ENCODE data around the gene FABP1.

The FABP1 gene

DNA sequence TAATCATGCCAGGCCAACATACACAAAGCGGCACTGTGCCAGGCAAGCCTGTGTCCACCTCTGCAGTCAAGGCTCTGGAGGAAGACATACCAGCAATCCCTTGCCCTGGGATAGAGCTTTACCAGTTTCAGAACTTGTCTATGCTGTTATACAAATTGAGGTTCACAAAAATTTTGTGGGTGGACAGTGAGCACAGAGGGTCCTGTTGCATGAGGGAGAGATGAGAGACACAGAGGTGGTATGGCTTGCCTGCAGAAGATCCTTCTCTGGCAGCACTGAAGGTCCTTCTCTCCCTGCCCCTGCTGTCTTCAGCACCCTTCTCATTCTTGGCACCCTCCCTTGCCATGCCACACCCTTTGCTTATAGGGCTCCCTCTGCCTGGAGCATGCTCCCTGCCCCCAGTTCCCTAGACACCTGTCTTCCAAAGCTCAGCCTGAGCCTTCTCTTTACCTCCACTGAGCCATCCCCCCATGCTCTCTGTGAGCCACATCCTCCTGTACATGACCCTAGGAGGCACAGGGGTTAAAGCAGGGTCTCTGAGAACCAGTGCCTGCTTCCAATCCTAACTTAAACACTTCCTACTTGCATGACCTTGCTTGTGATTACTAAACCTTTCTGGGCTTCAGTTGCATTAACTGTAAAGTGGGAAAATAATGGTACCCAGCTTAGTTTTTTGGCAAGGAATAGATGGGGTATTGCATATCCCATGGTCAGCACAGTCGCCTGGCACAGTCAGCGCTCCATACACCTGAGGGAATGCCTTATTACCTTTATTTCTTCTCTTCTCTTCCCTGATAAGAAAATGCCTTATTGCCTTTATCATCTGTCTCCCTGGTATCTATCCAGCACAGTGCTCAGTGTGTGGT, 857 bp downstream of the FABP1 start:
- no peaks in the 10 kb centered on the region for H3K9me3 ChIP-seq (ENCODE audit: control insufficient read depth, low read length)
- no peaks in the 10 kb centered on the region for H3K4me1 ChIP-seq (ENCODE audit: control insufficient read depth, insufficient read depth, low read length, poor library complexity, severe bottlenecking)
- H3K4me3 ChIP-seq (ENCODE audit: insufficient read depth, low read depth, low read length, poor library complexity, severe bottlenecking), result no peak overlapping the region
- no peak for DNase-seq
- no peak overlapping the region for H3K27ac ChIP-seq (ENCODE audit: insufficient read depth, low read length, poor library complexity, severe bottlenecking)
- H3K27me3 ChIP-seq (replicated peaks; ENCODE audit: control insufficient read depth, insufficient read depth, low read length, poor library complexity, severe bottlenecking), result no peaks in the 10 kb centered on the region
- no peaks in the 10 kb centered on the region for H3K36me3 ChIP-seq (ENCODE audit: control insufficient read depth, insufficient read depth, low read length)

DNA sequence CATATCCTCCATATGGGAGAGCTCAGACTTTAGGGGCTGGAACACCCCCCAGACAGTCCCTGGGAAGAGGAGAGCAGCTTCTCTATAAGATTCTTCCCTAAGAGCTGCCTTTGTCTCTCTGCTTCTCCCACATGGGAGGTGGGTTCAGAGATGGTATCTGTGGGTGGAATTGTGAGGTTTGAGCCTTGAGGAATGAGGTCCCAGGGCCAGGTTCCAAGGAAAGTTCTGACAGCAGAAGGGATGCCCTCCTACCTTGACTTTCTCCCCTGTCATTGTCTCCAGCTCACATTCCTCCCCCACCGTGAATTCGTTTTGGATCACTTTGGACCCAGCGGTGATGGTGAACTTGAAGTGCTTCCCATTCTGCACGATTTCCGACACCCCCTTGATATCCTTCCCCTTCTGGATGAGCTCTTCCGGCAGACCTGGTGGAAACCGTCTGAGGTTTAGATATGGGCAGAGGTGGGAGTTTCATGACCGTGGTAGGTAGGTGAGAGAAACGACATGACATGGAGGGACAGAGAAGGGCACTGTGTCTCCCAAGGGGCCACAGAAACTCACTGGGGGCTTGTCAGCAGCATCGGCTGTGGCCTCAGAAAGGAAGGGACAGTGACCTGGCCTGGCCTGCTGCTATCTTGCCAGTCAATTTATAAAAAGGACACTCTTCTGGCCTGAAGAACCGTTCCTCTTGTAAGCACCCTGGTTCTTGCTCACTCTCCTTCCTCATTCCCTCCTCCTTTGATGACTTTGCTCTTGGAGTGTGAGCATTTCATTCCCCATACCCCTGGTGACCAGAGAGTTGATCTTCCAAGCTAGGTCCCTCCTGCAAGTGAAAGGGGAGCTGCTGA, 1.7 kb downstream of the FABP1 start:
- H3K9me3 ChIP-seq (ENCODE audit: control insufficient read depth, low read length), result no peaks in the 10 kb centered on the region
- no peak overlapping the region for H3K27ac ChIP-seq (ENCODE audit: insufficient read depth, low read length, poor library complexity, severe bottlenecking)
- H3K27me3 ChIP-seq (replicated peaks; ENCODE audit: control insufficient read depth, insufficient read depth, low read length, poor library complexity, severe bottlenecking), result no peaks in the 10 kb centered on the region
- H3K36me3 ChIP-seq (ENCODE audit: control insufficient read depth, insufficient read depth, low read length), result no peaks in the 10 kb centered on the region
- H3K4me1 ChIP-seq (ENCODE audit: control insufficient read depth, insufficient read depth, low read length, poor library complexity, severe bottlenecking), result no peaks in the 10 kb centered on the region
- H3K4me3 ChIP-seq (ENCODE audit: insufficient read depth, low read depth, low read length, poor library complexity, severe bottlenecking), result no peak overlapping the region
- no peak for DNase-seq

DNA sequence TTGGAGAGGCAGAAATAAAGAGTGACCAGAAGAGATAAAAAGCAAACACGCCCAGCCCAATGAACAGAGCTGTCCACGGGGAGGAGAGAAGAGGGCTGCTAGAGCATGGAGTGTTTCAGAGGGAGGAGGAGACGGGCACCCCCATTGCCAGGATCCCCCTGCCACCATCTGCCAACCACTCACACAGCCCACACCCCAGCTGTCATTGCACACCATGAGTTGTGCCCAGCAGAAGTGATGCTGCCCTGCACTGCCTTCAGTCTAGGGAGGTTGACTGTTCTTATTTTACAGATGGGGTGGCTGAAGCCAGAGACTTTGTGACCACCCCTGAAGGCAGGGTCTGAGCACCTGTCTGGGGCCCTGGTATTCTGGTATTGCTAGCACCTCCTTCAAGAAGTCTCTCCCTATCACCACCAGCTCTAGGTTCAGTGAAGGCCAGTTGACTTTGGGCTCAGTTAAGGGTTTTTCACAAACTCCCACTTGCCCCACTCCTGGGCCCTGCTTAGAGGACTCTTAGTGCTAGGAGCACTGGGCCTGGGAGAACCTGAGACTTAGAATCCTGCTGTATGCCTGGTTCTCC, 2.4 kb downstream of the FABP1 start:
- Histone ChIP-seq H3K36me3 (ENCODE audit: control insufficient read depth, insufficient read depth, low read length) (no peaks in the 10 kb centered on the region), H3K4me3 (ENCODE audit: insufficient read depth, low read depth, low read length, poor library complexity, severe bottlenecking) (no peak overlapping the region), H3K27me3 (replicated peaks; ENCODE audit: control insufficient read depth, insufficient read depth, low read length, poor library complexity, severe bottlenecking) (no peaks in the 10 kb centered on the region), H3K27ac (ENCODE audit: insufficient read depth, low read length, poor library complexity, severe bottlenecking) (no peak overlapping the region), H3K4me1 (ENCODE audit: control insufficient read depth, insufficient read depth, low read length, poor library complexity, severe bottlenecking) (no peaks in the 10 kb centered on the region), H3K9me3 (ENCODE audit: control insufficient read depth, low read length) (no peaks in the 10 kb centered on the region)
- no peak for DNase-seq

DNA sequence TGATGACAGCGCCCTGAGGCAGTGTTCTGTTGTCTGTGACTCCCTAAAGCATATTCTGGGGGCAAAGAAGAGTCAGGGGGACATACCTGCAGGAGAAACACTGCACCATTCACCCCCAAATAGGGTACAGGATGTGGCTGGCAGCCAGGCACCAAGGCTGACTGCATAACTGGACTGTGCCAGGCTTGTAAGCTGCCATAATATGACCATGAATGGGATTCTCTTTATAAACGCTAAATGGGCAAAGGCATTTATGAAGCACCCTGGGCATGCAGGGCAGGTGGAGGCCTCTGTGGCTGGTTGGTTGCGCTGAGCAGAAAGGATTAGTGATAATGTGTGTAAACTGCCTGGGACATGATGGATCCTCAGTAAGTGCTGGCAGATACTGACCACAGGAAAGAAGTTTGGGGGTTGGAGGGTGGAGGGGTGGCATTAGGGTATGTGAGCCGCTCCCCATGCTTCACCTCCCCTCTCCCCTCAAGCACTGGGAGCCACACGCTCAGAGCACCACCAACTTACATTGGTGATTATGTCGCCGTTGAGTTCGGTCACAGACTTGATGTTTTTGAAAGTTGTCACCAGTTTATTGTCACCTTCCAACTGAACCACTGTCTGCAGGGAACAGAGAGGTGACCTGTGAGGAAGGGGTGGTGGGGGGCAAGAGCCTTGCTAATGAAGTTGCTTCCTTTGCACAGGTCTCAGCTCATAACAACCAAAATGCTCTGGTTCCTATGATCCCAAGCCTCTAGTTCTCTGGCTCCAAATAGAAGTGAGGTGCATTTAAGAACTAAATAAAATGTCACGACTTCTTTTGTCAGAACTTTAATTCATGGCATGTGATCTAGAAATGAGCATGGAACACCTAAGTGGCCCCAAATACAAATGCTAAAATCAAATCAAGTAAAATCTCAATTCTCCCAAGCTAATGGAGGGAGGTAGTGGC, 3.6 kb downstream of the FABP1 start:
- no peaks in the 10 kb centered on the region for H3K36me3 ChIP-seq (ENCODE audit: control insufficient read depth, insufficient read depth, low read length)
- no peaks in the 10 kb centered on the region for H3K9me3 ChIP-seq (ENCODE audit: control insufficient read depth, low read length)
- H3K27me3 ChIP-seq (replicated peaks; ENCODE audit: control insufficient read depth, insufficient read depth, low read length, poor library complexity, severe bottlenecking), result no peaks in the 10 kb centered on the region
- H3K4me1 ChIP-seq (ENCODE audit: control insufficient read depth, insufficient read depth, low read length, poor library complexity, severe bottlenecking), result no peaks in the 10 kb centered on the region
- DNase-seq, result no peak
- H3K4me3 ChIP-seq (ENCODE audit: insufficient read depth, low read depth, low read length, poor library complexity, severe bottlenecking), result no peak overlapping the region
- H3K27ac ChIP-seq (ENCODE audit: insufficient read depth, low read length, poor library complexity, severe bottlenecking), result no peak overlapping the region

DNA sequence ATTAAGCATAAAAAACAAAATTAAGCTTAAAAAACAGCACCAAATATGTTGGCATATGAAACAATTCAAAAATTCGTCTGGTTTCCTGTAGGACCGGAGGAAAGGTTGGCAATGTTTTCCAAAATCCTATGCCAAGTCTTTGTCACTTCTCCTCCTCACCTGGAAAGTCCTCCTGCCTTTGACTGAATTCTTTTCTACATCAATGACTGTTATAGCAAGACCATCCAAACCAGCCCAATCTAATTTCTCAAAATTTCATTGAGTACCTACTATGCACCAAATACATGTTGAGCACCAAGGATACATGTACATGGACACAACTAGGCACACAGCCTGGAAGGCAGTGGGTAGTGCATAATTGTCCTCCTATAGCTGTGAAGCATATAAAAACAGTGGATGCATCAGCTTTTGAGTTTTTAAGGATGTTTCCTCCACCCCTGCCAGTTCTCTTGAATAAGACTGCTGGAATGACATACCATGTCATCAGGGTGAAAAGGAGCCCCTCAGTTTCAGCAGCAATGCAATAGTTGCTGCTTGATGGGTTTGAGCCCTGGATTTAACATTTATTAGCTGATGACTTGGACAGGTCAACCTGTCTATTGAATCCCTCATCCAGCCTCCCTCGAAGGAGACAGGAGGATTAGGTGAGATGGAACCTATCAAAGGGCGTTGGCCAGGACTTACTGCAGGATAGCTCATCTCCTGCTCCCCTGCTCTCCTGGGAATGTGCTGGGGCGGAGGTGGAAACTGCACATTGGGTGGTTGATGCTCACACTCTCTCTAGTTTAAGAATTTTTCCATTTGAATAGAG, 4.5 kb downstream of the FABP1 start:
- DNase-seq, result no peak
- Histone ChIP-seq H3K9me3 (ENCODE audit: control insufficient read depth, low read length) (no peaks in the 10 kb centered on the region), H3K36me3 (ENCODE audit: control insufficient read depth, insufficient read depth, low read length) (no peaks in the 10 kb centered on the region), H3K4me1 (ENCODE audit: control insufficient read depth, insufficient read depth, low read length, poor library complexity, severe bottlenecking) (no peaks in the 10 kb centered on the region), H3K27ac (ENCODE audit: insufficient read depth, low read length, poor library complexity, severe bottlenecking) (no peak overlapping the region), H3K27me3 (replicated peaks; ENCODE audit: control insufficient read depth, insufficient read depth, low read length, poor library complexity, severe bottlenecking) (no peaks in the 10 kb centered on the region), H3K4me3 (ENCODE audit: insufficient read depth, low read depth, low read length, poor library complexity, severe bottlenecking) (no peak overlapping the region)

DNA sequence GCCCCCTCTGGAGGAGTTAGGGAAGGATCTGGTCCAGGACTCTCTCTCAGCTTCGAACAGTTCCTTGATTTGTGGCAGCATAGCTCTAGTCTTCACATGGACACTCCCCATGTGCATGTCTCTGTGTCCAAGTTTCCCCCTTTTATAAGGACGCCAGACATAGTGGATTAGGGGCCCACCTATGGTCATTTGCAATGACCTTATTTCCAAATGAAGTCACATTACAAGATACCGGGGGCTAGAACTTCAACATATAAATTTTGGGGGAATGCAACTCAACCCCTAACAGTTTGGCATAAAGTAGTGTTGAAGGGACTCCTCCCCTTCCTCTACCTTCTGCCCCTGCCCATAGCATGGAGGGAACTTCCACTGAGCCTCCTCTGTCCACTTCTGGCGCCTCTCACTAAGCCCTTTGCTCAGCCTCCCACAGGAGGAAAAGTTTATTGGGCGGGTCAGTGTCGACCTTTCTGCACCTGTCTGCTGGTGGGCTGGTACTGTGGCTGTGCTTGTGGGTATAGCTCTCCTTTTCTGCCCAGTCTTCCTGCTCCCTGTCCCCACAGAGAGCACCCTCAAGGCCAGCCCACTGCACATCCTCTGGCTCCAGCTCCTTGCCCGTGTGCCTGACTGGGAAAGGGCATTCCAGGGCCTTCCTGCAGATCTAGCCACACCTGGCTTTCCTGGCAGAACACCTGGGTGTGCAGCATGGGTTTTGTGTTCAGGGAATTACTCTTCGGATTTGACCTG, 5.5 kb downstream of the FABP1 start:
- H3K4me1 ChIP-seq (ENCODE audit: control insufficient read depth, insufficient read depth, low read length, poor library complexity, severe bottlenecking), result no peaks in the 10 kb centered on the region
- H3K36me3 ChIP-seq (ENCODE audit: control insufficient read depth, insufficient read depth, low read length), result no peaks in the 10 kb centered on the region
- DNase-seq, result no peak
- no peaks in the 10 kb centered on the region for H3K9me3 ChIP-seq (ENCODE audit: control insufficient read depth, low read length)
- H3K27me3 ChIP-seq (replicated peaks; ENCODE audit: control insufficient read depth, insufficient read depth, low read length, poor library complexity, severe bottlenecking), result no peaks in the 10 kb centered on the region
- H3K4me3 ChIP-seq (ENCODE audit: insufficient read depth, low read depth, low read length, poor library complexity, severe bottlenecking), result no peak overlapping the region
- H3K27ac ChIP-seq (ENCODE audit: insufficient read depth, low read length, poor library complexity, severe bottlenecking), result no peak overlapping the region

DNA sequence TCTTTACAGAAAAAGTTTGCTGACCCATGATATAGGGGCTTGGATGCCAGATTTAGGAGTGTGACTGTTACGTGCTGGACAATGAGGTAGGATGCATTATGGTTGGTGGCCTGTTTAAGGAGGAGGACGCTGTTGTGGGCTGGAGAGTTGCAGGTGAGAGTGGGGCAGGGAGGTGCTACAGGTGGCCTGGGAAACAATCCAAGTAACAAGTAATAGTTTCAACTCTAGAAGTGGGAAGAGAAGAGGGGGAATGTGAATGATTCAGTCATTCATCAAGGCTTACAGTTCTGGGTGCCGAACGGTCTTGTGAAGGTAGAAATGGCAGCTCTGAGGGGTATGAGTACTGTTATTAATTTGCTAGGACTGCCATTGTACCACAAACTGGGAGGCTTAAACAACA, 6.2 kb downstream of the FABP1 start:
- H3K9me3 ChIP-seq (ENCODE audit: control insufficient read depth, low read length), result no peaks in the 10 kb centered on the region
- DNase-seq, result no peak
- H3K27ac ChIP-seq (ENCODE audit: insufficient read depth, low read length, poor library complexity, severe bottlenecking), result no peak overlapping the region
- no peaks in the 10 kb centered on the region for H3K27me3 ChIP-seq (replicated peaks; ENCODE audit: control insufficient read depth, insufficient read depth, low read length, poor library complexity, severe bottlenecking)
- no peaks in the 10 kb centered on the region for H3K36me3 ChIP-seq (ENCODE audit: control insufficient read depth, insufficient read depth, low read length)
- no peak overlapping the region for H3K4me3 ChIP-seq (ENCODE audit: insufficient read depth, low read depth, low read length, poor library complexity, severe bottlenecking)
- no peaks in the 10 kb centered on the region for H3K4me1 ChIP-seq (ENCODE audit: control insufficient read depth, insufficient read depth, low read length, poor library complexity, severe bottlenecking)

DNA sequence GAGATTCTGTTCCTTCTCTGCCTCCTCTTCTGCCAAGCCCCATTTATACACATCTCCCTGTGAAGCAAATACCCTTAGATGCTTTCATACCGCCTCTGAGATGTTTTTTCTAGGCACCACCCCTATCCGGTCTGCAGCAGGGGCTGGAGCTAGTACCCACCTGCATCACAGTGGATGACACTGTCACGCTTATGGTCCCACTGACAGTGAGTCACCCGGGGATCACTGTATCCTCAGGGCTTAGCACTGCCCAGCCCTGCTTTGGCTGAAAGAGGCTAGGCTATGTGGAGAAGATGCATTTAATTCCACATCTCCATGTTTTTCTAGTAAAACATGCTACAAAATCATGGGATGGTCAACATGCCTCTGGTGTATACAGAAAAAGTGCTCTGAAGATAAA, 9.9 kb downstream of the FABP1 start:
- no peak for DNase-seq
- Histone ChIP-seq H3K9me3 (ENCODE audit: control insufficient read depth, low read length) (no peaks in the 10 kb centered on the region), H3K4me3 (ENCODE audit: insufficient read depth, low read depth, low read length, poor library complexity, severe bottlenecking) (no peak overlapping the region), H3K27ac (ENCODE audit: insufficient read depth, low read length, poor library complexity, severe bottlenecking) (no peak overlapping the region), H3K4me1 (ENCODE audit: control insufficient read depth, insufficient read depth, low read length, poor library complexity, severe bottlenecking) (no peaks in the 10 kb centered on the region), H3K36me3 (ENCODE audit: control insufficient read depth, insufficient read depth, low read length) (no peaks in the 10 kb centered on the region), H3K27me3 (replicated peaks; ENCODE audit: control insufficient read depth, insufficient read depth, low read length, poor library complexity, severe bottlenecking) (no peaks in the 10 kb centered on the region)
